HG03060 (cell line): Measurements from ENCODE around the gene R3HDM2.
"Not testable (repeated sequence)": the region's sequence is repeated elsewhere in the genome, so short reads cannot be mapped to it uniquely, and the experiment has no call there.

Experiments
- ATAC-seq: cut with Tn5 transposase; IDR thresholded peaks from one replicate; pipeline ENCODE4 v1.9.1; 2021; ENCODE audit warnings: low read depth, moderate number of reproducible peaks; ENCODE audit not compliant: unreplicated experiment

The R3HDM2 gene

DNA sequence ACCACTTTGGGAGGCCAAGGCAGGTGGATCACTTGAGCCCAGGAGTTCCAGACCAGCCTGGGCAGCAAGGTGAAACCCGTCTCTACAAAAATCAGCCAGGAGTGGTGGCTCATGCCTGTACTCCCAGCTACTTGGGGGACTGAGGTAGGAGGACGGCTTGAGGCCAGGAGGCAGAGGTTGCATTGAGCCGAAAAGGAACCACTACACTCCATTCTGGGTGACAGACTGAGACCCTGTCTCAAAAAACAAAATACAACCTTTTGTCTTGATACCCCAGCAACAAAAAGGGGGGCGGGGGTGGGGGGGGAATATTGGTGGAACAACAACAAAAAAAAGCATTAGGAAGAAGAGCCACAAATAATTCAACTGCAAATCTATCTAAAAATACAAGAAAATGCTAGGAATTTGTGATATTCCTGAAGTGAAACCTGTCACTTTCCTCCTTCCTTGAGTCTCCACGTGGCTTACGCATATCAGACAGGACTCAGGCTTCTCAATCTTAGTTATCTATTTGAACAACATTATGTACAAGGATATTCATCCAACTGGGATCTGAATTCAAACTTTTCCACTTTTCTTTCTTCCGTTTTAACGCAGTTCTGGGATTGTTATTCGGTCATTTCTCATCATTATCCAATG, 1.3 kb downstream of the R3HDM2 start:
- ATAC-seq: no peak

DNA sequence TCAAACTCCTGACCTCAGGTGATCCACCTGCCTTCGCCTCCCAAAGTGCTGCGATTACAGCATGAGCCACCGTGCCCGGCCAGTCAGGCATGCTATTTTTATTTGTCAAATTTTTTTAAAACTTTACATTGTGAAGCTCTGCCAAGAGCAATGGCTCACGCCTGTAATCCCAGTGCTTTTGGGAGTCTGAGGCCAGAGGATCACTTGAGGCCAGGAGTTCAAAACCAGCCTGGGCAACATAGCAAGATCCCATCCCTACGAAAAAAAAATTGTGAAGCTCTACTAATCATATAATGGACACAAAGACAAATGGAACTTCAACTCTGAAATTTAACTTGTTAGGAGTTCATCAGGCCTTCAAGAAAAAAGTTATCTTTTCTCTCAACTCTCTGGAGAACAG, 1.9 kb downstream of the R3HDM2 start:
- ATAC-seq: no peak

DNA sequence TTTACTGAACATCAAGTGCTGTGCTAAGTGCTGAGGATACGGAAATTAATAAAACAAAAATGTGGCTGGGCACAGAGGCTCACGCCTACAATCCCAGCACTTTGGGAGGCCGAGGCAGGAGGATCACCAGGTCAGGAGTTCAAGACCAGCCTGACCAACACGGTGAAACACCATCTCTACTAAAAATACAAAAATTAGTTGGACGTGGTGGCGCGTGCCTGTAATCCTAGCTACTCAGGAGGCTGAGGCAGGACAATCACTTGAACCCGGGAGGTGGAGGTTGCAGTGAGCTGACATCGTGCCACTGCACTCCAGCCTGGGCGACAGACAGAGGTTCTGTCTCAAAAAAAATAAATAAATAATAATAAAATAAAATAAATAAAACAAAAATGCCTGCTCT, 3.9 kb downstream of the R3HDM2 start:
- not testable (repeated sequence) for ATAC-seq

- no peak for ATAC-seq
Measured at GRCh38 chr12:57420482-57420881, 10.4 kb downstream of the R3HDM2 start.

GRCh38 chr12:57419495-57419894, 11.3 kb downstream of the R3HDM2 start:
- no peak for ATAC-seq

DNA sequence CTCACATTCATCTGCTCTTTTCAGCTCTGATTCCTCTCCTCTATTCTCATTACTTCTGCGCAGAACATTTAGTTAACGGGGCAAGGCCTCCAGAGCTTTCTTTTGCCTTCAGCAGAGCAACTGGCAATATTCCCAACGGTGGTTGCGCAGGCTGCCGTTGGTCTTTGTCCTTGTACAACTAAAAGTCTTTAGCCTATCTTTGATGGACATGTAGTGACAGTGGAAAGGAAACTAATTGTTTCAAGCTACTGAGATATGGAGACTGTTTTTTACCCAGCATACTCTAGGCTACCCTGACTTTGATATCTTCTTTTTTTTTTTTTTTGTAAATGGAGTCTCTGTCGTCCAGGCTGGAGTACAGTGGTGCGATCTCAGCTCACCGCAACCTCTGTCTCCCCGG, 12.6 kb downstream of the R3HDM2 start:
- ATAC-seq: no peak

GRCh38 chr12:57416039-57416996, 14.5 kb downstream of the R3HDM2 start:
- no peak for ATAC-seq

DNA sequence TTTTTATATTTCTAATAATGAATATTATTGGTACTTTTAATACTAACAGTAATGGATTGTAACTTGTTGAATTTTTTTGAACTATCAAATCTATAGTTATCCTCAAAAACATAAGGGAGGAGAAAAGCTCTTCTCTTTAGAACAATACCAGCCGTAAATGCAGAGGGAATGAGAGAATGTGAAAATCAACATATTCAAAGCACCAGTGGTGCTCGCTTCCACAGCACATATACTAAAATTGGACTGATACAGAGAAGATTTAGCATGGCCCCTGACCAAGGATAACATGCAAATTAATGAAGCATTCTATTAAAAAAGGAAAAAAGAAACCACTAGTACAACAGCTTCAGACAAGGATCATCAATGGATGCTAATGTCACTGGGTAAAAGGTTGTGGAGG, 15.8 kb downstream of the R3HDM2 start:
- ATAC-seq: no peak

DNA sequence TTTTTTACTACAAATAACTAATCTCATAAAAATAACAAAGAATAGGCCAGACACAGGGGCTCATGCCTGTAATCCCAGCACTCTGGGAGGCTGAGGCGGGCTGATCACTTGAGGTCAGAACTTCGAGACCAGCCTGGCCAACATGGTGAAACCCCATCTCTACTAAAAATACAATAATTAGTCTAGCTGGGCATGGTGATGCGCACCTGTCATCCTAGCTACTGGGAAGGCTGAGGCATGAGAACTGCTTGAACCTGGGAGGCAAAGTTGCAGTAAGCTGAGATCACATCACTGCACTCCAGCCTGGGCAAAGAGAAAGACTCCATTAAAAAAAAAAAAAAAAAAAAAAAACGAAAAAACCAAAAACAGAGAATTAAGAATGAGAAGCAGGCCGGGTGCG, 16.7 kb downstream of the R3HDM2 start:
- ATAC-seq: not testable (repeated sequence)

DNA sequence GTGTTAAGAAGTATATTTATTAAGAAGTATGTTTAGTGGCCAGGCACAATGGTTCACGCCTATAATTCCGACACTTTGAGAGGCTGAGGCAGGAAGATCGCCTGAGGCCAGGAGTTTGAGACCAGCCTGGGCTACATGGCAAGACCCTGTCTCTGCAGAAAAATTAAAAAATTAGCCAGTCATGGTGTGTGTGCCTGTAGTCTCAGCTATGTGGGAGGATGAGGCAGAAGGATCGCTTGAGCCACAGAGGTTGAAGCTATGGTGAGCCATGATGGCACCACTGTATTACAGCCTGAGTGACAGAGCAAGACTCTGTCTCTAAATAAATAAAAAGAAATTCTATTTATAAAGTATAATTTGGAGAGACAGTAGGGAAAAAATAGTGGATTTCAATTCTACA, 20.3 kb downstream of the R3HDM2 start:
- ATAC-seq: no peak

- ATAC-seq: no peak
Measured at GRCh38 chr12:57404966-57405640, 25.7 kb downstream of the R3HDM2 start.

- ATAC-seq: not testable (repeated sequence)
Measured at GRCh38 chr12:57402156-57402555, 28.7 kb downstream of the R3HDM2 start.

GRCh38 chr12:57401165-57401564, 29.7 kb downstream of the R3HDM2 start:
- no peak for ATAC-seq

DNA sequence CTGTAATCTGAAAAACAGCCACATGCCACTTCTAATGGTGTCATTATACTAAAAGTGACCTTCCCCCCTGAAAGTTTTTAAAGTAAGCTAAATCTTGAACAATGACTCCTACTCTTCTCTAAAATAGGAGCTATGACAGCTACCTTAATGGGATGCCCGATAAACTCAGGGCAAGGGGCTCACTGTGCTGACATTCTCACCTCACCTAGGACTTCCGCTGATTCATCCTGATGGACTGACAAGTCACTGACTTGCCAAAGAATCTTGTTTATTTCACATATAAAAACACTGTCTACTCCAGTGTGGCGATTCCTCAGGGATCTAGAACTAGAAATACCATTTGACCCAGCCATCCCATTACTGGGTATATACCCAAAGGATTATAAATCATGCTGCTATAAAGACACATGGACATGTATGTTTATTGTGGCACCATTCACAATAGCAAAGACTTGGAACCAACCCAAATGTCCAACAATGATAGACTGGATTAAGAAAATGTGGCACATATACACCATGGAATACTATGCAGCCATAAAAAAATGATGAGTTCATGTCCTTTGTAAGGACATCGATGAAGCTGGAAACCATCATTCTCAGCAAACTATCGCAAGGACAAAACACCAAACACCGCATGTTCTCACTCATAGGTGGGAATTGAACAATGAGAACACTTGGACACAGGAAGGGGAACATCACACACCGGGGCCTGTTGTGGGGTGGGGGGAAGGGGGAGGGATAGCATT, 31.0 kb downstream of the R3HDM2 start:
- not testable (repeated sequence) for ATAC-seq

DNA sequence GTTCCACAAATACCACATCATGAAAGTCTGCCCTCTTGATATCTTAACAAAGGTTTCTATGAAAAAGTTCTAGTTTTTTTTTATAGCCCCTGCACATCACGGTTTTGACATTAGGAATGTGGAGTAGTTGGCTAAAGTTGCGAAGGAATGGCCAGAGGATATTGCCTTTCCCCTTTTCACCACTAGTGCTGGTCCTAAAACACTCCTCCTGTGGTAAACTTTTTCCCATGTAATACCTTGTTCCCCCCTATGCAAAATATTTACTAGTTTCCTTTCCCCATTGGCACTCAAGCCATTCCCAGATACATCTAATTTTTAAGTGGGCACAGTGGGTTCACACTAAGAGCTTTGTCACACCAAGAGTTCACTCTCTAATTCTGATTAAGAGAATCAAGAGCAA, 33.4 kb downstream of the R3HDM2 start:
- no peak for ATAC-seq

GRCh38 chr12:57395121-57395520, 35.7 kb downstream of the R3HDM2 start:
- ATAC-seq: no peak

GRCh38 chr12:57390174-57390573, 40.7 kb downstream of the R3HDM2 start:
- ATAC-seq: no peak

GRCh38 chr12:57389033-57389432, 41.8 kb downstream of the R3HDM2 start:
- ATAC-seq: no peak

- ATAC-seq: no peak
Measured at GRCh38 chr12:57388425-57388824, 42.4 kb downstream of the R3HDM2 start.

DNA sequence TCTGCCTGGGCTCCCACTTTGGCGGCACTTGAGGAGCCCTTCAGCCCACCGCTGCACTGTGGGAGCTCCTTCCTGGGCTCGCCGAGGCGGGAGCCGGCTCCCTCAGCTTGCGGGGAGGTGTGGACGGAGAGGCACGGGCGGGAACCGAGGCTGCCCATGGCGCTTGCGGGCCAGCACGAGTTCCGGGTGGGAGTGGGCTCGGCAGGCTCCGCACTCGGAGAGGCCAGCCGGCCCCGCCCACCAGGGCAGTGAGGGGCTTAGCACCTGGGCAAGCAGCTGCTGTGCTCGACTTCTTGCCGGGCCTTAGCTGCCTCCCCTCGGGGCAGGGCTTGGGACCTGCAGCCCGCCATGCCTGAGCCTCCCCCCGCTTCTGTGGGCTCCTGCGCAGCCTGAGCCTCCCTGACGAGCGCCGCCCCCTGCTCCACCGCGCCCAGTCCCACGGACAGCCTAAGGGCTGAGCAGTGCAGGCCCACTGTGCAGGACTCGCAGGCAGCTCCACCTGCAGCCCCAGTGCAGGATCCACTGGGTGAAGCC, 44.6 kb downstream of the R3HDM2 start:
- no peak for ATAC-seq
